Gastroesophageal sphincter (tissue), 3 donors: ENCODE results near the gene FUT9.

Source experiments
- EP300 ChIP-seq: sonication (generic); formaldehyde crosslinking; IDR thresholded peaks from one replicate; pipeline ENCODE4 v1.6.1; 2017; ENCODE audit warnings: antibody characterized with exemption, mild to moderate bottlenecking
- TF ChIP-seq, protein P1 (sequence below), 4 experiments: fragments of 200-600 bp in 2 of 4; fragments of 450-650 bp in 2 of 4; sonication (generic) in 1 of 4; IDR thresholded peaks; one replicate each; pipeline ENCODE4 v1.5.1; 2017 to 2019; ENCODE audit warnings: antibody characterized with exemption in 4 of 4, mild to moderate bottlenecking in 2 of 4, moderate library complexity in 2 of 4

DNA sequence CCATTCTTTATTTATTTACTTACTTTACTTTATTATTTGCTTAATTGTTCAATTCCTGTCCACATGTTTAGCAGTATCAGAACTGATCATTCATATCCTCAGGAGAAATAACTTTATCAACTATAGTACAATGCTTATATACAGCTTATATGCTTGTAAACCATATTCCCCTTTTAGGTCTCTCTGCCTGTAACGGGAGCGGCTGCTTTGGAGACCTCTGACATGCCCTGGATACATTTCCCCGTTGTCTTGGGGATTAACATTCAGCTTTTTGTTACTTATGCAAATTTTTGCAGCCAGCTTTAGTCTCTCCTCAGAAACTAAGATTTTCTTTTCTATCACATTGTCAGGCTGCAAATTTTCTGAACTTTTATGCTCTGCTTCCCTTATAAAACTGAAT, 17.6 kb upstream of the FUT9 start:
- TF ChIP-seq, protein P1, sequence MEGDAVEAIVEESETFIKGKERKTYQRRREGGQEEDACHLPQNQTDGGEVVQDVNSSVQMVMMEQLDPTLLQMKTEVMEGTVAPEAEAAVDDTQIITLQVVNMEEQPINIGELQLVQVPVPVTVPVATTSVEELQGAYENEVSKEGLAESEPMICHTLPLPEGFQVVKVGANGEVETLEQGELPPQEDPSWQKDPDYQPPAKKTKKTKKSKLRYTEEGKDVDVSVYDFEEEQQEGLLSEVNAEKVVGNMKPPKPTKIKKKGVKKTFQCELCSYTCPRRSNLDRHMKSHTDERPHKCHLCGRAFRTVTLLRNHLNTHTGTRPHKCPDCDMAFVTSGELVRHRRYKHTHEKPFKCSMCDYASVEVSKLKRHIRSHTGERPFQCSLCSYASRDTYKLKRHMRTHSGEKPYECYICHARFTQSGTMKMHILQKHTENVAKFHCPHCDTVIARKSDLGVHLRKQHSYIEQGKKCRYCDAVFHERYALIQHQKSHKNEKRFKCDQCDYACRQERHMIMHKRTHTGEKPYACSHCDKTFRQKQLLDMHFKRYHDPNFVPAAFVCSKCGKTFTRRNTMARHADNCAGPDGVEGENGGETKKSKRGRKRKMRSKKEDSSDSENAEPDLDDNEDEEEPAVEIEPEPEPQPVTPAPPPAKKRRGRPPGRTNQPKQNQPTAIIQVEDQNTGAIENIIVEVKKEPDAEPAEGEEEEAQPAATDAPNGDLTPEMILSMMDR (IDR thresholded peaks at IDR 0.05): no peak
- no peak for TF ChIP-seq EP300
